ENCODE measurements around the gene CYB5D1.
"Not testable (repeated sequence)": the region's sequence is repeated elsewhere in the genome, so short reads cannot be mapped to it uniquely, and the experiment has no call there.

The CYB5D1 gene, protein sequence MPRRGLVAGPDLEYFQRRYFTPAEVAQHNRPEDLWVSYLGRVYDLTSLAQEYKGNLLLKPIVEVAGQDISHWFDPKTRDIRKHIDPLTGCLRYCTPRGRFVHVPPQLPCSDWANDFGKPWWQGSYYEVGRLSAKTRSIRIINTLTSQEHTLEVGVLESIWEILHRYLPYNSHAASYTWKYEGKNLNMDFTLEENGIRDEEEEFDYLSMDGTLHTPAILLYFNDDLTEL

GRCh38 chr17:7857713-7858521 is at the start of gene CYB5D1:
Gene CYB5D1, plus strand, starts transcription at chr17:7858003. Its CDS starts 132 bp downstream, at chr17:7858135.
- peak; percentile 91 for DNase-seq

- no peak for DNase-seq
Measured at GRCh38 chr17:7809086-7809790, 48.6 kb upstream of the CYB5D1 start.

DNA sequence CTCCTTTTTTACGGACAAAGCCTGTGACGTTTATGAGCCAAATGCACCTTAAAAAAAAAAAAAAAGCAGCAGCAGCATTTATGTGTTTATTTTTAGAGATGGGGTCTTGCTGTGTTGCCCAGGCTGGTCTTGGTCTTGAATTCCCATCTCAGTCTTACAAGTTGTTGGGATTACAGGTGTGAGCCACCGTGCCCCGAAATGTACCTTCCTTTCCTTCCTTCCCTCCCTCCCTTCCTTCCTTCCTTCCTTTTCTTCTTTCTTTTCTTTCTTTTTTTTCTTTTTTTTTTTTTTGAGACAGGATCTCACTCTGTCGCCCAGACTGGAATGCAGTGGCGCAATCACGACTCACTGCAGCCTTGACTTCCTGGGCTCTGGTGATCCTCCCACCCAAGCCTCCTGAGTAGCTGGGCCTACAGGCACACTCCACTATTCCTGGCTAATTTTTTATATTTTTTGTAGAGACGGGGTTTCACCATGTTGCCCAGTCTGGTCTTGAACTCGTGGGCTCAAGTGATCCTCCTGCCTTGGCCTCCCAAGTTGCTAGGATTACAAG is 47.9 kb upstream of the CYB5D1 start:
- not testable (repeated sequence) for DNase-seq

DNA sequence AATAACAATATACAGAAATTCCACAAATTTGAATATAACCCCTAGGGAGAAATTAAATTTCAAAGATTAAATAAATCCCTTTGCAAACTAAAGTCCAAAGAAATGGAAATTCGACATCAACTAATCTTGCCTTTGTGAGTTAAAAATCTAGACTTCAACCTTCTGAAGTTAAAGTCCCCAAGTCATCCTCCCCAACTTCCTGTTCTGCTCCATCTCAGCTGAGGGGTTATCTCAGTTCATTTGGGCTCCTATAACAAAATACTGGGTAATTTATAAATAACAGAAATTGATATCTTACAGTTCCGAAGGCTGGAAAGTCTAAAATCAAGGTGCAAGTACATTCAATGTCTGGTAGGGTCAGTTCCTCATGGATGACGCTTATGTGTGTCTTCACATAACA is 46.6 kb upstream of the CYB5D1 start:
- no peak for DNase-seq

- DNase-seq: no peak
Measured at GRCh38 chr17:7814969-7815368, 42.8 kb upstream of the CYB5D1 start.

DNA sequence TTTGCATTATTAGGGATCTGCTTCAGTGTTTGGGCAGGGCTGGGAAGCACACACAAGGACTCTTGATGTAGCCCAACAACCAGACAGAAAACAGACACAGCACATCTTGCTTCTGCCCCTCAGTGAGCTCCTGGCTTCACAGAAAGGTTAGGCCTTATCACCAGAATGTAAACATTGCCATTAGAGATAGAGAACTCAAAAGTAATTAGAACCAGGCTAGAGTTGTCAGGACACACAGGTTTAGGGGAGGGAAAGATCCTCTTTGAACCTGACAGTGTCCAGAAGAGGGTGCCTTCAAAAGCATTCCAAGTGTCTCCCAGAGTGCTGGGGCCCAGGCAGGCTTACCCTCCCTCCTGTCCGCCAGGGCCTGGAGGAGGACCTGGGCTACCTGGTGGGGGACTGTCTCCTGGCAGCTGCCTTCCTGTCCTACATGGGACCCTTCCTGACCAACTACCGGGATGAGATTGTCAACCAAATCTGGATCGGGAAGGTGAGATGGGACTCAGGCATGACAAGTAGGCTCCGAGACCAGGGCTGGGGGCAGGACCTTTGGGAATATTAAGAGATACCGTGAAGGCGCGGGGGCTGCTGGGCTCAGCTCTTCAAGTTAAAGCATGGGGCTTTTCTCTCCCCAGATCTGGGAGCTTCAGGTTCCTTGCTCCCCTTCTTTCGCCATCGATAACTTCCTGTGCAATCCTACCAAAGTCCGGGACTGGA is 40.7 kb upstream of the CYB5D1 start:
- no peak for DNase-seq

DNA sequence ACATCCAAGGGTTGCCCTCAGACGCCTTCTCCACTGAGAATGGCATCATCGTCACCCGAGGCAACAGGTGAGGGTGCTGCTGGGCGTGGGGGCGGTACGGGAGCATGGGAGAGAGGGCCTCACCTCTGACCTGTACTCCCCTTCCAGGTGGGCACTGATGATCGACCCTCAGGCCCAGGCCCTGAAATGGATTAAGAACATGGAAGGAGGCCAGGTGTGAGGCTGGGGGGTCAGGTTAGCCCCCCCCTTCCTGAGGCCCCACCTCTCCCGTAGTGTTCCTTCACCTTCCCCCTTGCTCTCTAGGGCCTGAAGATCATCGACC is 40.2 kb upstream of the CYB5D1 start:
- no peak for DNase-seq

GRCh38 chr17:7818026-7818425 is 39.8 kb upstream of the CYB5D1 start:
- DNase-seq: no peak

GRCh38 chr17:7818746-7819645 is 38.8 kb upstream of the CYB5D1 start:
- DNase-seq: no peak

GRCh38 chr17:7820231-7820630 is 37.6 kb upstream of the CYB5D1 start:
- no peak for DNase-seq

DNA sequence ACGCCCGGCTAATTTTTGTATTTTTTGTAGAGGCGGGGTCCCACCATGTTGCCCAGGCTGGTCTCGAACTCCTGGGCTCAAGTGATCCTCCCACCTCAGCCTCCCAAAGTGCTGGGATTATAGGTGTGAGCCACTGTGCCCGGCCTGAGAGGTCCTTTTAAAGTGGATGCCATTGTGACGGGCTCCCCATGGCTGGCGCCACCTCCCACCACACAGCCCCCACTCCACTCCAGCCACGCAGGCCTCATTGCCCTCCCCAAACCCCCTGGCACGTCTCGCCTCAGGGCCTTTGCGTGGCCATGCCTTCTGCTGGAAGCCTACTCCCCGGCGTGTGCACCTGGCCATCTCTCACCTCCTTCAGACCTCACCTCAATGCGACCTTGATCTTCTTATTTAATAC is 35.7 kb upstream of the CYB5D1 start:
- DNase-seq: no peak

DNA sequence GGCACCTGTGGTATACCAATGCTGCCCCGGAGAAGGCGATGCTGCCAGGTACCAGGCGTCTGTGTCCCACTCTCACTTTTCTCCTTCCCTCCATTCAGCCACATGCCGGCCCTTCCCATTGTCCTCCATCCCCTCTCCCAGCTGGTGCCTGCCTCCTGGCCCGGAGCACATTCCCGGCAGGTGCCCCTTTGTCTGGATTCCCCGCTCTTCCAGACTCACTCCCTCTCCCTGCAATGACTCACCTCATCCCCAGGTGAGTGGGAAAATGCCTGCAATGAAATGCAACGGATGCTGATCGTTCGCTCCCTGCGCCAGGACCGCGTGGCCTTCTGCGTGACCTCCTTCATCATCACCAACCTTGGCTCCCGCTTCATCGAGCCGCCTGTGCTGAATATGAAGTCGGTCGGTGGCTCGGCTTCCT is 34.2 kb upstream of the CYB5D1 start:
- no peak for DNase-seq

DNA sequence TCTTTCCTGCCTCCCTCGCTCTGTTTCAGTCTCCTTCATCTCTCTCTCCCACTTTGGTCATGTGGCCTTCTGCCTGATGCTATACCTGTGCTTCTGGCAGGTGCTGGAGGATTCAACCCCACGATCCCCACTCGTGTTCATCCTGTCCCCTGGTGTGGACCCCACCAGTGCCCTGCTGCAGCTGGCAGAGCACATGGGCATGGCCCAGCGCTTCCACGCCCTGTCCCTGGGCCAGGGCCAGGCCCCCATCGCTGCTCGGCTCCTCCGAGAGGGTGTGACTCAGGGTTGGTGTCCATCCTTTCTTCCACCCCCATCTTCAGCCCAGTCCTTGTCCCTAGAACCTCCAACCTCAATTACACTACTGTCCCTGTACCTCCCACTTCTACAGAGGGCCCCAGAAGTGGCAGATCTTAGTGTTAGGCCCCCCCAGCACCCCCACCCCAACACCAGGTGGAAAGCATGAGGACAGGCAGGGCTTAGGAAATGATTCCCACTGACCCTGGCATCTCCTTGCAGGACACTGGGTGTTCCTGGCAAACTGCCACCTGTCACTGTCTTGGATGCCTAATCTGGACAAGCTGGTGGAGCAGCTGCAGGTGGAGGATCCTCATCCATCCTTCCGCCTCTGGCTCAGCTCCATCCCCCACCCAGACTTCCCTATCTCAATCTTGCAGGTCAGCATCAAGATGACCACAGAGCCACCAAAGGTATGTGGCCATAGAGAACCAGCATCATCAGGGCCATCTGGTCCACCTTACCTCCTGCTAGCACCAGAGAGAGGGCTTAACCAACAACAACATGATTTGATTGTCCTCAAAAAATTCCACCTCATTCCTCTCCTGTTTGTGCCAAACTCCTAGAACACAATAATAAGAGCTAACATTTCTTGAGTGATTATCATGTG is 33.5 kb upstream of the CYB5D1 start:
- DNase-seq: no peak

GRCh38 chr17:7825206-7825990 is 32.4 kb upstream of the CYB5D1 start:
- DNase-seq: no peak

DNA sequence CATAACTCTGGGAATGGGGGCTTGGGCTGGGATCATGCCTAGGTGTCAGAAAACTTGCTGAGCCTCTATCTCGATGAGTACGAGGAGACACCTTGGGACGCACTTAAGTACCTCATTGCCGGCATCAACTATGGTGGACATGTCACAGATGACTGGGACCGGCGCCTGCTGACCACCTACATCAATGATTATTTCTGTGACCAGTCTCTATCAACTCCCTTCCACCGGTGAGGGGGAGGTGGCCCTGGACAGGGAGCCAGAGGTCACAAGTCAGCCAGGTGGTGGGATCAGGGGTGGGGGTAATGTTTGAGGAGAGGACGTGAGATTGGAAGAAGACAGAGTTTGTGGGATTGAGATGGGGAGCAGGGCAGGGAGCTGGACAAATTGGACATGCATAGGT is 27.2 kb upstream of the CYB5D1 start:
- DNase-seq: no peak

DNA sequence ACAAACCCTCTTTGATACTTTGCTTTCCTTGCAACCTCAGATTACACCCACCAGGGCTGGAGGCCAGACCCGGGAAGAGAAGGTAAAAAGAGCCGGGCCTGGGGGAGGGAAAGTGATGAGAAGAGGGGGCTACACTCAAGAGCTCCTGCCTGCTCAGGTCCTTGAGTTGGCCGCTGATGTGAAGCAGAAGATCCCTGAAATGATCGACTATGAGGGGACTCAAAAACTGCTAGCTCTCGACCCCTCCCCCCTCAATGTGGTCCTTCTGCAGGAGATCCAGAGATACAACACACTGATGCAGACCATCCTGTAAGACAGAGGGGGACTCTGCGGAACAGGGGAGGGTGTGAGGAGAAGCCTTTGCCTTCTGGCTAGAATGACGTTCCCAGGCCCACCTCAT is 26.6 kb upstream of the CYB5D1 start:
- no peak for DNase-seq

DNA sequence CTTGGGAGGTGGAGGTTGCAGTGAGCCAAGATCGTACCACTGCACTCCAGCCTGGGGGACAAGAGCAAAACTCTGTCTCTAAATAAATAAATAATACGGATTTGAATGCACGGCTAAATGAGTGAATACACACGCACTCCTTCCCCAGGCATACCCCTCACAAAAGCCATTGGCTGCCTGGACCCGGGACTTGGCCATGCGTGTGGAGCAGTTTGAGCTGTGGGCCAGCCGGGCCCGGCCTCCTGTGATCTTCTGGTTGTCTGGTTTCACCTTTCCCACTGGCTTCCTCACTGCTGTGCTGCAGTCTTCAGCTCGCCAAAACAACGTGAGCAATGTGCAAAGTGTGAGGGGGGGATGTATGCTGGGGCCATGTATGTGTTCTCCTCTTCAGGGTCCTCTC is 25.4 kb upstream of the CYB5D1 start:
- no peak for DNase-seq

DNA sequence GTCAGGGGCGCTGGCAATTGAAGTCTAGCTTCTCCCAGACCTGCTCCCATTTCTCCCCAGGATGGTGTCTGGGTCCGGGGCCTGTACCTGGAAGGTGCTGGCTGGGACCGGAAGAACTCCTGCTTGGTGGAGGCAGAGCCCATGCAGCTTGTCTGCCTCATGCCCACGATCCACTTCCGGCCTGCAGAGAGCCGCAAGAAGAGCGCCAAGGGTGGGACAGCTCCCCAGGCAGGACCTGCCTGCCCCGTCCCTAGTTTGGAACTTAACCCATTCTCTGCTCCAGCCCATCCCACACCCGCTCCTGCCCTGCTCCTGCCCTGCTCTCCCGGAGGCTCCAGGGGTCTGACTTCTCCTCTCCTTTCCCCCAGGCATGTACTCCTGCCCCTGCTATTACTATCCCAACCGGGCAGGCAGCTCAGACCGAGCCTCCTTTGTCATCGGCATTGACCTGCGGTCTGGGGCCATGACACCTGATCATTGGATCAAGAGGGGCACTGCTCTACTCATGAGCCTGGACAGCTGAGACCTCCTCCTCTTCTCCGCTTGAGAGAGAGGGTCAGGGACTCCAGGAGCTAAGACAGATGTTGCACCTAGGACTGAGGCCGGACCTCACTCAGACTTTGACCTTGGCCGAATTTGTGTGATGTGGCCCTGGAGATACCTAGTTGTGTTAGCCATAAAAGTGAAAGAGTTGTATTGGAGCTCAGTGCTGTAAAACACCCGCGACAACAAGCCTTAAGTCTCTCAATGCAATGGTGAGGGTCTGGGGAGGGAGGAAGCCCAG is 24.6 kb upstream of the CYB5D1 start:
- no peak for DNase-seq
